Activated CD4-positive, alpha-beta T cell treated with anti-CD3 and anti-CD28 coated beads, Interleukin-2, amount 50 U/mL, for 1 hour (primary cell): ENCODE results near the gene TMEM134.
"Not testable (repeated sequence)": the region's sequence is repeated elsewhere in the genome, so short reads cannot be mapped to it uniquely, and the experiment has no call there.

Experiments used
- DNase-seq: peaks from one replicate; pipeline ENCODE4 v3.0.0-alpha.2; 2020

TMEM134 gene, protein sequence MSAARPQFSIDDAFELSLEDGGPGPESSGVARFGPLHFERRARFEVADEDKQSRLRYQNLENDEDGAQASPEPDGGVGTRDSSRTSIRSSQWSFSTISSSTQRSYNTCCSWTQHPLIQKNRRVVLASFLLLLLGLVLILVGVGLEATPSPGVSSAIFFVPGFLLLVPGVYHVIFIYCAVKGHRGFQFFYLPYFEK

DNA sequence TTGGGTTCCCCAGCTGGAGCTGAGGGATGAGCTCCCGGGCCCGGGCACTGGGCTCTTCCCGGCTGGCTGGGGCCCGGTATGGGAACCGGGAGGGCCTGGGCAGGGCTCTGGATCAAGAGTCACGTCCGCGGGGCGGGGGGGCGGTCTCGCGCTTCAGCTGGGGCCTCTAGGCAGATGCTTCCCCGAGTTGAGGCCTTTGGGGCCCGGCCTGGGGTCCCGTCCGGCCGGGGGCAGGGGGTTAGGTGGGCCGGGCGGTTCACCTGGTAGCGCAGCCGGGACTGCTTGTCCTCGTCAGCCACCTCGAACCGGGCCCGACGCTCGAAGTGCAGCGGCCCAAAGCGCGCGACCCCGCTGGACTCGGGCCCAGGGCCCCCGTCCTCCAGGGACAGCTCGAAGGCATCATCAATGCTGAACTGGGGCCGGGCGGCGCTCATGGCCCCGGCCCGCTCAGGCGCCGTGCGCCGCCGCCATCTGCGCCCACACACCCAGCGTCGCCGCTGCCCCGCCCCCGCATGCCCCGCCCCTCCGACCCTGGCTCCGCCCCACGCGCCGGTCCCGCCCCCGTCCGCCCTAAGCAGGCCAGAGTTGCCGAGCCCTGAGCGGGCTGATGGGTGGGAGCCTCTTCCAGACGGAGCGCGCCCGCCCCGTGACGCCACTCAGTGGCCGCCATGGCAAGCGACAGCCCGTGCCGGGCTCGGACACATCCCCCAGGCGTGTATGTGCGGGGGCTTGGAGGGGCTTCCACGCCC lies at the start of gene TMEM134:
Gene TMEM134, minus strand, starts transcription at position 493 of the 749 bp plus-strand sequence. Its CDS starts 59 bp downstream, at position 434.
- DNase-seq, result peak; percentile 91

DNA sequence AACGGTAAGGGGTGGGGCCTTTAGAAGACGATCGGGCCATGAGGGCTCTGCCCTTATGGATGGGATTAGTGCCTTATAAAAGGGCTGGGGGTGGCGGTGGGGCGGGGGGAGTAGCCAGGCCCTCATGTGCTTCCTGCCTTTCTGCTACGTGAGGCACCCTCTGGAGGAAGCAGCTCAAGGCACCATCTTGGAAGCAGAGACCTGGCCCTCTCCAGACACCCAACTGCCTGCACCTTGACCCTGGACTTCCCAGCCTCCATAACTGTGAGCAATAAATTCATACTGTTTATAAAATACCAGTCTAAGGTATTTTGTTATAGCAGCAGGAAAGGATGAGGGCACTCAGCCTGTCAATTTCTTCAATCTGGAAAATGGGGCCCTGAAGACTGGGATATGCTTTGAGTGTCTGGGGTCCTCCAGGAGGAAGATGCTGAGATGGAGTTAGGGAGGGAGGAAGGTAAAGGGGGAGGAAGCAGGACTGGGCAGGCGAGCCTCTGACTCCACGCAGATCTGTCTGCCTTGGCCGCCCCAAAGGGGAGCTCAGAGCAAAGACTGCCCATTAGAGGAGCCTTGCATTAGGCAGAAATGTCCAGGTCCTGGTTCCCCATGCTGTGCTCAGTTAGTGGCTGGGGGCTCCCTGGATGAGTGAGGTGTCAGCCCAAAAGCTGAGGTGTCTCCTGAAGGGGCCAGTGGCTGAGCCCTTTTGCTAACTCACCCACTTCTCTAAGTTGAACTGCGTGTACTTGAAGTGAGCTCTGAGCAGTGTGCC lies 48.9 kb upstream of the TMEM134 start:
- DNase-seq, result no peak

DNA sequence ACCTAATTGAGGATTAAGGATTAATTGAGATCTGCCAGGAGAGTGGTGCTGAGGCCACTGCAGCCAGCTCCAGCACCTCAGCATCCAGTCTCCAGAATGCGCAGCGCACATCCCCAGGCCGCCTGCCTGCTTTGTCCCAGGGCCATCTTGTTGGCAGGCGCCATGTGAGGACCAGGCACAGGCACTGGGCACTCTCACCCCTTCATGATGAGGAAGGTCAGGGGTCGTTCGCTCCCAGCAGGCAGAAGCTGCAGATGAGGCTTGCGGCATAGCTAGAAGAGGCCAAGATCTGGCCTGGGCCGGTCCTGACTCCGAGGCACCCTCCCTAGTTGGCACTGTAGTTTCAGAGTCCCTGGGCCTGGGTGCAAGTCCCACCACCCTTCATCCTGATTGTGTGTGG lies 47.8 kb upstream of the TMEM134 start:
- DNase-seq, result no peak

DNA sequence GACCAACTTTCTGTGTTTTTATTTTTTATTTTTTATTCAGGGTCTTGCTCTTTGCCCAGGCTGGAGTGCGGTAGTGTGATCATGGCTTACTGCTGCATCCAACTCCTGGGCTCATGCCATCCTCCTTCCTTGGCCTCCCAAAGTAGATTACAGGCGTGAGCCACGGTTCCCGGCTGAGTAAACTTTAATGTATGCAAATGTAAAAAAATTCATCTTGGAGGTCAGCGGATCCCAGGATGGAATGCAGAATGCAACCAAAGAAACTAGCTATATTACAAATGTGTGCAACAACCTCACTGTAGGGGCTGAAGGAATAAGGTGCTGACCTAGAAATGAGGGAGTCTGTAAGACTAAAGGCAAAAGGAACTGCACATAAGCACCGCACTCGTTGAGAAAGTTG lies 45.1 kb upstream of the TMEM134 start:
- no peak for DNase-seq

DNA sequence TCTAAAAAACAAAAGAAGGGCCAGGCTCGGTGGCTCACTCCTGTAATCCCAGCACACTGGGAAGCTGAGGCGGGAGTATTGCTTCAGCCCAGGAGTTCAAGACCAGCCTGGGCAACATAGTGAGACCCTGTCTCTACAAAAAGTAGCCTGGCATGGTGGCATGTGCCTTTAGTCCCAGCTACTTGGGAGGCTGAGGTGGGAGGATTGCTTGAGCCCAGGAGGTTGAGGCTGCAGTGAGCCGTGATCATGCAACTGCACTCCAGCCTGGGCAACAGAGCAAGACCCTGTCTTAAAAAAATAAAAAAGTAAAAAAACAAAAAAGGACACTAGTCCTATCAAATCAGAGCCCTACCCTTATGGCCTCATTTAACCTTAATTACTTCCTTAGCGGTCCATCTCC lies 42.5 kb upstream of the TMEM134 start:
- DNase-seq, result not testable (repeated sequence)

DNA sequence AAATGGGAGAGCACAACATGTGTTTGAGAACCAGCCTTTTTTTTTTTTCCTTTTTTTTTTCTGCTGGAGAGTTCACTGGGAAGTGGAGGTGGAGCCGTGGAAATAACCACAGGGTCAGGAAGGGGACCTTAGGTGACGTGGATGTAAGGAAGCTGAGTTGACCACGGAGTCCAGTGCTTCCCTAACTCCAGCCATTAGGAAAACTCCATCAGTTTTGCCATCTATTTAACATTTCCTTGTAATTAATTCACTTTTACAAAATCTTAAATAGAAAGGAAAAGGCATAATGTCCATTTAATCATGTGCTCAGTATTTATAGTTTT lies 40.9 kb upstream of the TMEM134 start:
- DNase-seq, result no peak

DNA sequence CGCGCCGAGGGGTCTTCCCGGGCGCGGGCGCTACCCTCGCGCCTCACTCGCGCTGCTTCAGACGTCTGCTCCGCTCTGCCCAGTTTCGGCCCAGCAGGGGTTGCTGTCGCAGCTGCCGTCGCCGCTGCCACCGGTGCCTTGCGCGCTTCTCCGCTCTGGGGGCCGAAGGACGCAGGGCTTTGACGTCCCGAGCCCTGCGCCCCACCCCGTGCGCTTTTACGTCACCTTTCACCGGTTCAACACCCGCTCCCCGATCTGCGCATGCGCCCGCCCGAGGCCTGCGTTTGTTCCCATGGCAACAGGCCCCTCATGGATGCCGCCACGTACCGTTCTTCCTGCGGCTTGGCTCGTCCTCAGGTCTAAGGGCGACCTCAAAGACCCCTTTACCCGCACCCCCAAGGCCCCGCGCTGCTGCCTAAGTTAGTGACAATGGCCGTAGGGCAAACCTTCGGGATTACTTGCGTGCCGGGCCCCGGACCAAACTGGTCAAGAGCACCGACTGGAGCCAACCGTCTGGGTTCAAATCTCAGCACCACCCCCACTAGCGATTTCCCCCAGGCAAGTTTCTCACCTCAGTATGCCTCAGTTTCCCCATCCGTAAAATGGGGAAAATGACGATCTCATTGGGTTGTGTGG lies 39.6 kb upstream of the TMEM134 start:
- peak; percentile 100 for DNase-seq

DNA sequence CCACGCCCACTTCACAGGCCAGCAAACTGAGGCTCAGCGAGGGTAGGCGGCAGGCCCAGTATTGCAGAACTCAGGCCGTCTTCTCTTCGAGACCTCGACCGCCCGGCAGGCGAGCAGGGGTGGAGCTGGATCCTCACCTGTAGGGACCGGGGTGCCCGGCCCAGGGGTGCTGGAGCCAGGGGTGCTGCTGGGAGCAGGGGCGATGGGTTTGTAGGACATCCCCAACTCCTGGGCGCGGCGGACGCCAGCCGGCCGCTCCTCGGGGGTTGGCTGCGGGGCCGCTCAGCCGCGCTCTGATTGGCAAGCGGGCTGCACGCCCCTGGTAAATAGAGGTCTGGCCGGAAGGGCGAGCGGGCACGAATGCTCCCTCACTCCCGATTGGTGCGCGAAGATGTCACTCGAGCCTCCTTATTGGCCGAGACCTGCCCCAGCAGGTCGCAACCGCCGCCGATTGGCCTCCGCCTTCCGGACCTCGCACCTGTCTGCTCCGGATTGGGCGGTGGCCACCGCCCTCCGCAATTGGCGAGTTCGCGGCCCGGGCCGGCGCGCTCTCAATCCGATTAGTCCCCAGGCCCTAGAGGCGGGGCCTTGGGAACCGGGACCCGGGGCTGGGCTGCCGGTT lies 38.9 kb upstream of the TMEM134 start, which contains the start of gene CDK2AP2:
Gene CDK2AP2, minus strand, starts transcription at position 299 of the 622 bp plus-strand sequence. Its CDS starts 80 bp downstream, at position 219.
- DNase-seq, result peak; percentile 96

DNA sequence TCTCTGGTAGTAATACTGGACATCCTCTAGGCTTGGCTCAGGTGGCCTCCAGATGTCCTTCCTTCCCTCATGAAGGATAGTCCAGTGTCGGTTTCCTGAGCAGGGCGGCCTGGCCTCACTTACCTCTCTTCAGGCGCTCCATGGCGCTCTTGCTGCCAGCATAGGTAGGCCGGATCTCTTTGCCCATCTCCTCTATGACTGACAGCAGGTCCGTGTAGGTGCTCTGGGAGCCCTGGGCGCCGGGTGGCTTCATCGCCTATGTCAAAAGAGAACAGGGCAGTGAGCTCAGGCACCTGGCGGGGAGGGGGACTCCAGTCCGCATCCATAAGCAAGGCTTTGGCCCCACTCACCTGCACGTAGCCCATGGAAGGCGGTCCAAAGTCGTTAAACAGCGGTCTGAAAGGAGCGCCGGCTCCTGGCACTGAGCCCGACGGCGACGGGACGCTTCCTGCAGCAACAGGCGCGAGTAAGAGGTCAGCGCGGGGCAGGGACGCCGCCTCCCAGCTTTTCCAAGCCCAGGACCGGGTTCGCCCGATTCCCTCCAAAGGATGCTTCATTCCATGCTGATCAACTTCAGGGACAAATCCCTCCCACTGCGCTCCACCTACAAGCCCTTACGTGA lies 38.3 kb upstream of the TMEM134 start:
- no peak for DNase-seq

DNA sequence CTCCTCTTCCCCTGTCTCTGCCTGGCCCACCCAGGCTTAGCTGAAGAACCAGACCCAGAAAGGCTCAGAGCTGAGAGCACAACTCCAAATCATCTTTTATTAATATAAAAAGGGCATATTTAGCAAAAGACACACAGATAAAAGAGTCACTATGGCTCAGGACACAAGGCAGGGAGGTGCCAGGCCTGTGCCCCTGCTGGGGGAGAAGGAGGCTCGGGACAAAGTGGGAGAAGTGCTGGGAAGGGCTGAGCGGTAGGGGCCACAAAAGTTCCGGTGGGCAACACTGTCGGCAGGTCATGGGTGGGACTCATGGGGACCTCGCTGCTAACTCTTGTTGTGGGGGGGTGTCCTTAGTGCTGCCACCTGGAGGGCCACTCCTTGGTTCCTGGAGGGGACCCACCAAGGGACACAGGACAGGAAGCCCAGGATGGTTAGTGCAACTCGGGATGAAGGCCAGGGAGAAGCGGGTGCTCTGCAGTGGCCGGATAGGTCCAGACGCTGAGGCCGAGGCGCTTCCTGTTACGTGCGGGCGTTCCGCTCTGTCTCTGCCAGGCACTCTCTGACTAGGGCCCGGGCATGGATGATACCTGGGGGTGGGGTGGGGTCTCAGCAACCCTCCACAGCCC lies 37.5 kb upstream of the TMEM134 start:
- DNase-seq, result no peak

DNA sequence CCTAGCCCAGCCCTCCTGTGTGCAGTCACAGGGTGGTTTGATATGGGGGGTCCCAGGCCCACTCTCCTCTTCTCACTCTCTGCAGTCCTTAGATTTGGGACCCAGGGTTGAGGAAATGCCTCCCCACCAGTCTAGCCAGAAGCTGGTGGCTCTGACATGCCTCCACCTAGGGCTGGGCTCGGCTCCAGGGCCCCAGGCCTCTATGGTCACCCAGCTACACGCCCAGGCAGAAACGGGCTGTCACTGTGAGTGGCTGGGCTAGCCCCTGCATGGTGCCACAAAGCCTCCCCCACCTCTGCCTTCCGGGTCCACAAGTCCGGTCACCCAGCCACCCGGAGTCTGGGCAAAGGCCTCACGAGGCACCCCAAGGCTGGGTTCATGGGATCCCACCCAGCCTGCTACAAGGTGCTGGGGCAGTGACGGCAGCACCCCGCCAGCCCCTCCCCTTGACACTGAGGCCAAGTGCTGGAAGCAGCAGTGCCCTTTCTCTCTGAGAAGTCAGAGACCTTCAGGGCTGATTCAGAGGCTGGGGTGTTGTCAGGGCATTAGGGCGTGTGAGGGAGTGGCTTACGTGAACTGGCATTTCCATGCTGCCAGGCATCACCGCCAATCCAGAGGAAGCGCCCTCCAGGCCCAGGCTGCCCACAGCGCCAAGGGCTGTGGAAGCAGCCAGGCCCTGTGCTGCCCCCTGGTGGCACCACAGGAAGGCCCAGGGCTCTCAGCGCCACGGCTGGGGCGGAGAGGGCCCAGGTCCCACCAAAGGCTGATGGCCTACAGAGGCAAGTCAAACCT lies 36.8 kb upstream of the TMEM134 start:
- peak; percentile 86 for DNase-seq

DNA sequence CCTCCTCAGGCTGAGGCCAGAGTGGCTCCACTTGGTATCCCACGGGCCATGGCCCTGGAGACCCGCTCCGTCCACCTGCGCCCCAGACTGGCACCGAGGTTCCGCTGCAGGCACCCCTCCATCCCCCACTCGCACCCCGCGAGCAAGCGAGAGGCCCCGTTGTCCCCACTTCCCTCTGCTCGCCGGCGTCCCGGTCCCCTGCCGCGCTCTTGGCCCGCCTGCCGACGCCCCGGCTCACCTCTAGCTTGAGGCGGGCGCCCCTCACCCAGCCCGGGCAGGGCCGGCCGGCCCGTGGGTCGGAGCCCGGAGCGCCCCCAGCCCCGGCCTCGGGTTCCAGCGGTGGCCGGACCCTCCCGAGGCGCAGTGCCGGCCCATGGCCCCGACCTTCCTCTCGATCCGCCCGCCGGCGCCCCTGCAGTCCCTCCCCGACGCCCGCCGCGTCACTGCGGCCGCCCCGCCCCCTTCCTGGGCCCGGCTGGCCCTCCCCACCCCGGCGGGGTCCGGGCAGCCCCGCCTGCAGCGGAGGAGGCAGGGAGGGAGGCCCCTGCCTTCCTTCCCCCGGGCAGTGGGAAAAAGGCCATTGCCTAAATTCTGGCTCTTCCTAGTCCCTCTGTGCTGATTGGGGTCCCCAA lies 36.0 kb upstream of the TMEM134 start, which contains the start of gene PITPNM1:
Gene PITPNM1, minus strand, starts transcription at position 414 of the 632 bp plus-strand sequence. CDS start 1,183 bp downstream, outside the sequence.
- peak; percentile 67 for DNase-seq

DNA sequence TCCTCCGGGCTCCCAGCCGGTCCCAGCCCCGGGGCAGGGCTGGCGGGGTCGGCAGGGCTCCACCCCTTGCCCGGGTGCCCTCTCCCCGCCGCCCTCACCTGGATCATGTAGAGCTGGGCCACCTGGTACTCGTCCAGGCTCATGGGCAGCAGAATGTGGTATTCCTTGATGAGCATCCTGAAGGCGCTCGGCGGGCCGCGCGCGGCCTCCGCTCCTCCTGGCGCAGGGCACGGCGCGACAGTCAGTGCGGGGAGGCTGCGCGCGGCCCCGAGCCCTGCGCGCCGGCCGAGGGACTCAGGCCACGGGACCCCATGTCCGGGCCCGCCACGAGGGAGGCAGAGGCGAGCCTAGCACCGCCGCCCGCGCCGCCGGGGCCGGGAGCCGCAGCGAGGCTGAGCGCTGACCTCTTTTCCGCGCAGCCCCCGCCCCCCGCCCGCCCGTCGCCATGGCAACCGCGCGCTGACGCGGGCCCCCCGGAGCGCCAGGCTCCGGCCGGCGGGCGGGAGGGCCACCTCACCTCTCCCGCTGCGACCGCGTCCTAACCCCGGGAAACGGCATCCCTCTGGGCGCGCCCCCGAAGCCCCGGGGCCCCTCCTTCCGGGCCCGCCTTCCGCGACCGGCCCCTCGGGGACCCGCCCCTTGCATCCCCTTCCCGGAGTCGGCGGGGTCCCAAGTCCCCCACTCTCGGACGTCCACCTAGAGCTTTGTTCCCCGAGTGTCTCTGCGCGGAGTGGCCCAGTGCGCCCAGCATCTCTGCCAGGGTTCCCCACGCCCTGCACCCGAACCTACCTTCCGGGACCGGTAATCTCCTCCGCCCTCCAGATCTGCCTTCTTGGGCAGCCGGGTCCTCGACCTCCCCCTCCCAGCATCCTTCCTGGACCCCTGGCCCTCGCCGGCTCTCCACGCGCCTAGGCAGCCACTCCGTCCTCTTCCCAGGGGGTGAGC lies 35.2 kb upstream of the TMEM134 start:
- peak; percentile 28 for DNase-seq

DNA sequence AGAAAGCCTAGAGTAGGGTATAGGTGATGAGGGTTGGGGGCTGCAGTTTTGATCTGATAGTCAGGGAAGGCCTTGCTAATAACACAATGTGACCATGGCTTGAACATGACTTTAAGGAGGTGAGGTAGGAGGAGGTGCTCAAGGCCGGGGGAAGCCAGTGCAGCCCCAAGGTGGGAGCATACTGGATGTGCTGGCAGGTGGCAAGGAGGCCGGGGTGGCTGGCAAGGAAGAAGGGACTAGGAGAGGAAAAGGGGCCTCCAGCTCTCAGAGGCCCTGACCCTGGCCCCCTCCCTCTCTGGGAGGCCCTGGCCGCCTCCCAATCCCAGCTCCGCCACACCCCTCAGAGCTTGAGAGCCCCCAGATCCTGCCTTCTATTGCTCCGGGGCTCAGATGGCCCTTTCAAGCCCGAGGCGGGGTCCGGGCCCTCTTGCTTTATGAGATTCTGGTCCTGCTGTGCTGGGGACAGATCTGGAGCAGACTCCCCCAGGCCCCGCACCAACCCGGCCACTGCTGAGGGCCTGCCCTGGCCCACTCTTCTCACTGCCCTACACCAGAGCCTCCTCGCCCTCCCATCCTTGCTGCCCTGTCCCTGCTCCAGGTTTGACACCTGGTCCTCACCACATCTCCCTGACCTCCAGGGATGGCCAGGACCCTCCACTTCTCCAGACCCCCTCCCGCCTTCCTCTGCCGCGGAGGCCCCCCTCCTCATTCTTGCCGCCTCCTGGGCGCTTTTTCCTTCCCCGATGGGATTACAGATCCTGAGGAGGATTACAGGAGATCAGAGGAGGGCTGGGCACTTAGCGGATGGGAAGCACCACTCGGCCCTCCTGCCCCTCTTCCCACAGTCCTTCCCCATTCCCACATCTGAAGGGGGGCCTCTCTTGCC lies 34.3 kb upstream of the TMEM134 start:
- DNase-seq, result no peak

DNA sequence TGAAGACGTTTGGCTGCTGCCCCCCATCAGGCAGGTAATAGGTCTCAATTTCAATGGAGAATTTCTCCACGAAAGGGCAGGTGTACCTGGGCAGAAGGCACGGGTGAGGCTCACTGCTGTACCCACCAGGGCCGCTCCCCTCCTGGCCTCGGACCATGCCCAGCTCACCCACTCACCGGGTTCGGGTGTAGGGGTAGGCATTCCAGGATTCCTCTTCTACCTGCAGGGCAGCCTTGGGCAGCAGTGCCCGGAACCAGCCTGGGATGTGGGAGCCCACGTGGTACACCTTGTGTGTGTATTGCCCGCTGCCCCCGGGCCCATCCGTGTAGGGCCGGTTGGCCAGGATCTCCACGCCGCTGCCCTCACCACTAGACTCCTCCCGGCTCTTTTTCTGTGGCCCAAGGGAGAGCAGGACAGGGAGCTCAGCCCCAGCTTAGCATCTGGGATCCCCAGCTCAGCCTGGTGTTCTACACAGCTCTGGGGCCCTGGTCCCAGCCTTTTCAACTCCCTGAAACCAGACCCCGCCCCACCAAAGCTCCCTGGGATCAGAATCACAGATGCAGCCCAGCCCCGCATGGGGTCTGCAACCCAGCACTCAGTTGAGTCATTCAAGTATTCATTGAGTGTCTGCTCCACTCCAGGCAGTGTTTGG lies 33.4 kb upstream of the TMEM134 start:
- DNase-seq, result no peak

DNA sequence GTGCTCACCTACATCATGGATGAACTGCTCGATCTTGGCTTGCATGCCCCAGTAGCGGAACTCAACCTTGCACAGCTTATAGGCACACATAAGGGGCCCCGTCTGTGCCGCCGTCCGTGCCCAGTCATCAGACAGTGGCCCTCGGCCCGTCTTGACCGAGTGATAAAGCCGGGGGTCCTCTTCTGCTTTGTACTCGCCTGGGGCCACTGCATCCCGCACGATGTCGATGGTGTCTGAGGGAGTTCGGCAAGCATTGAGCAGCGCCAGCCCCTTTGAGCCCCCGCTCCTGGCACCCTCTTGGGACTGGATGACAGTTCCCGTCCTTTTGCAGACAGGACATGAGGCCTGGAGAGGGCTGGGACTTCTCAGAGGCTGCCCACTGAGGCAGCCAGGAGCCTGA lies 32.8 kb upstream of the TMEM134 start:
- DNase-seq, result no peak
